GM12892 (cell line): Measurements from ENCODE around the gene AP2A2.

Source experiments
- DNase-seq: peaks from one replicate; pipeline ENCODE4 v3.0.0; 2011; ENCODE audit not compliant: insufficient read length
- FAIRE-seq: peaks from 2 replicates; lab custom pipeline; 2011; peaks lifted over from hg19 to GRCh38; lab: Jason Lieb, UNC
- POLR2A ChIP-seq: IDR thresholded peaks from 2 replicates; pipeline ENCODE4 v1.6.1; 2011; ENCODE audit warnings: low read depth, low read length, control low read depth
- POLR2AphosphoS5 ChIP-seq: IDR thresholded peaks from 2 replicates; pipeline ENCODE4 v1.6.1; 2011; ENCODE audit warnings: low read depth, low read length, control low read depth
- TAF1 ChIP-seq: IDR thresholded peaks from 2 replicates; pipeline ENCODE4 v1.6.1; 2011; ENCODE audit warnings: low read depth, mild to moderate bottlenecking, control low read depth, low read length, borderline replicate concordance

AP2A2 gene

DNA sequence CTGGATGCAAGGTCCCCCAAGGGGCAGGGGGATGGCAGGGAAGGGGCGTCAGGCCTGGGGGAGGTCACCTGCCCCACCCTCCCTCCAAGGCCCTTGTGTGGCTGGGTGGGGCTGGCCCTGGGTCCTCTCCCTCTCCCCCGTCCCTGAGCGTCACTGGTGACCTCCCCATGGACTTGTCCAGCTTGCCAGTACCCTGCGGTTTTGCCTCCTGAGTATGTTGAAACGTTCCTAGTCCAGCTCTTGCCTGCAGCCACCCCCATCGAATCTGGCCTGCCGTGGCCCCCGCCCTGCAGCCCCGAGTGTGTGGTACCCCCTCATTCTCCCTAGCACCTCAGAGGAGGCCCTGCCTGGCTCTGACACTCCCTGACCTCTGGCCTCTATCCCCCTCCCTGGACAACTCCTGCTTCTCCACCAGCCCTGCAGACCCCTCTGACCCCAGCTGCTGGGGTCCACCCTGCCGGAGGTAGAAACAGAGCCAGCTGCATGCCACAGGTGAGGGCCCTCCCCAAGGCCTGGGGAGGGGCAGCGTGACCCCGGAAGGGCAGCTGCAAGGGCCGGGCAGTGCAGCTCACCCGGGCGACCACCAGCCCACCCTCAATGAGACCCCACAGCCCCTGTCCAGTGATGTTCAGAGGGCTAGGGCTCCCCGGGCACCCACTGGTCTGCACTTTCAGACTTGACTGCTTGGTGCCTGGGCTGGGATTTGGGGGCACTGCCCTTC lies 114.9 kb downstream of the AP2A2 start:
- DNase-seq (no peak), FAIRE-seq (no peak)
- TF ChIP-seq POLR2AphosphoS5 (no peak), TAF1 (no peak), POLR2A (no peak)

DNA sequence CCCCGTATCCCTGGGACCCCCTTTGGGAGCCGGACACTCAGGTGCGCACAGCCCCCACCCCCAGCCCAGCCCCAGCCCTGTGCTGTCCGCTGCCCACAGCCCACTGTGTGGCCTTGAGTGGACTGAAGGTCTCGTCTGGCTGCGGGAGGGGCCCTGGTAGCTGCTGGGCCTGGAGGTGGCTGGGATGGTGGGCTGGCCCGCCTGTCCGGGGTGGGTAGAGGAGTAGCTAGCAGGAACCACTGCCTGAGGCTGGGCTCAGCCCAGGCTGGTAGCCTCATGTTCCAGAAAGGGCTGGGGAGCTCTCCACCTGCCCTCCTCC lies 115.4 kb downstream of the AP2A2 start:
- no peak for FAIRE-seq
- DNase-seq = no peak
- TF ChIP-seq TAF1 (no peak), POLR2AphosphoS5 (no peak), POLR2A (no peak)

DNA sequence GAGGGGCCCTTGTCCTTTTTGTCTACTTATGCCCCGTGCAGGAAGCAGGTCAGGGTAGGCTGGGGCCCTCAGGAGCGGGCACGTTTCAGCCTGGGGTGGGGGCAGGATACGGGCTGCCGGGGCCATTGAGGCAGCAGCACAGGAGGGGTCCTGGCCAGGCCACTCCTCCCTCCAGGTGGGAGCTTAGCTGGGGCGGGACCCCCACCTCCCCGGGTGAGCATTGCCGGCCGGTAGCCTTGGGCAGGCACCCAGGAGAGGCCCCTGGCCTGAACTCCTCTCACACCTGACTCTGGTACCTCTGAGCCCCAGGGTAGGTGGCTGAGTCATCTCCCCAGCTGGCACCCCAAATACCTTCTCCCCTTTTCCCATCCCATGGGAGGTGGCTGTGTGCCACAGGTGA lies 115.8 kb downstream of the AP2A2 start:
- DNase-seq = no peak
- no peak for FAIRE-seq
- TF ChIP-seq POLR2A (no peak), POLR2AphosphoS5 (no peak), TAF1 (no peak)

DNA sequence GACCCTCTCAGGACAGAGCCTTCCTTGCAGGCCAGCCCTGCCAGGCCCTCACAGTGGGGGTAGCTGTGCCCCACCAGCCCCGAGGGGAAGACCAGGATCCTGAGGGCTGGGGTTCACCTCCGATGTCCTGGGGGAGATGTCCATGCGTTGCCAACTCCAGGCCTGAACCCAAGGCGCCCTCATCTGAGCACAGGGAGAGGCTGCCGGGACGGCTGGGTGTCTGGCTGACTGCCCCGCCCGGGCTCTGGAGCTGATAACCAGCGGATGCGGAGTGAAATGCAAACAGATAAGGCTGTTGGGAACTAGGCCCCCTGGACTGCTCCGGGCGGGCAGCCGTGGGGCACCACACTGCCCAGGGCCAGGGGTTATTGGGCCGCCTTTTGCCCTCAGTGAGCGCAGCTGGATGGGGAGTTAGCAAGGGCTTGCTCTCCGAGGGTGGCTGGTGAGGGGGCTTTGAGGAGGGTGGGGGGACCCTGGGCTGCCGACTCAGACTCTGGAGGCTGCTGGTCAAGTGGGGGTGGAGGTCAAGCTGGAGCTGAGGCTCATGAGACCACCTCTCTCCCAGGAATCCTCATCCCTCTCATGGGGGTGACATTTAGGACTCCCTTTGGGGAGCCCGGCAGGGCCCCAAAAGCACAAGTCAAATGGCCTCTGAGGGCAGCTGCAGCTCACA lies 116.4 kb downstream of the AP2A2 start:
- no peak for DNase-seq

DNA sequence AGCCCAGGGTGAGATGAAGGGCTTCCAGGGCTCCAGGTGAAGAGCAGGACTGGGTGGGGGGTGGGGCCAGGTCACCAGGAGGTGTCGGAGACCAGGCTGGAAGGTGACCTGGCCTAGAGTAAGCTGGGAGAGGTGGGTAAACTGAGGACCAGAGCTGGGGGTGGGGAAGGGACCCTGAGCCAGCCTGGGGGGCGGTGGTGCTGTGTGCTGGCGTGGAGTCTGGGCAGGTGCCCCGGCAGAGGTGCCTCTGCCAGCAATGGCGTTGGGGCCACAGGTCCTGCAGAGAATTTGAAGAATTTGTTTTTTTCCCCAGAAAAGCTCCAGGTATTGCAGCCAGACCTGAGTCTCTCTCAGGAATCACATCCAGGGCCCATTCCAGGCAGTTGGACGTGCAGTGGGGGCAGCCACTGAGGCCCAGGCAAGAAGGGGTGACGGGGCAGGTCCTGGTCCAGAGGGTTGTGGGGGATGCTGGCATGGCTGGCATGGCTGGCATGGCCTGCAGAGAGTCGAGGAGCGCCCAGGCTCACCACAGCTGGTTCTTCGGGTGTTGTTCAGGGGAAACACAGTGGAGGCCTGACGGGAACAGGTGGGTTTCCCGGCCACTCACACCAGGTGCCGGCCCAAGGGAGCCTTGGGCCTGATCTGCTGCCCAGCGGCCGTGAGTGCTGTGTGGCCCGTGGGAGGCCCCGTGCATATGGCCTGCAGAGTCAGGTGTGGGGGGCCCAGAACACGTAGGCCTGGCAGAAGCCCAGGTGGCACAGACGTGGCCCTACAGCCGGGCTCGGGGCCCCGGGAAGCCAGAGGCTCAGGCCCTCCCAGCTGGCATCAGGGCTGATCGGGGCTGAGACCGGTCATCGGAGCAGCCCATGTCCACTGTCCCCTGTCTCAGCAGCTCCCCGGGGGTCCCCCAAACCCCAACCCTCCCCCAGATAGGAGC lies 117.2 kb downstream of the AP2A2 start:
- FAIRE-seq = no peak
- DNase-seq = no peak
- no peak for TF ChIP-seq POLR2AphosphoS5
- TF ChIP-seq POLR2A = no peak
- TF ChIP-seq TAF1 = no peak

More for the DNA sequence above, 116.4 kb downstream of the AP2A2 start:
- FAIRE-seq = no peak
- no peak for TF ChIP-seq POLR2A
- no peak for TF ChIP-seq POLR2AphosphoS5
- no peak for TF ChIP-seq TAF1

DNA sequence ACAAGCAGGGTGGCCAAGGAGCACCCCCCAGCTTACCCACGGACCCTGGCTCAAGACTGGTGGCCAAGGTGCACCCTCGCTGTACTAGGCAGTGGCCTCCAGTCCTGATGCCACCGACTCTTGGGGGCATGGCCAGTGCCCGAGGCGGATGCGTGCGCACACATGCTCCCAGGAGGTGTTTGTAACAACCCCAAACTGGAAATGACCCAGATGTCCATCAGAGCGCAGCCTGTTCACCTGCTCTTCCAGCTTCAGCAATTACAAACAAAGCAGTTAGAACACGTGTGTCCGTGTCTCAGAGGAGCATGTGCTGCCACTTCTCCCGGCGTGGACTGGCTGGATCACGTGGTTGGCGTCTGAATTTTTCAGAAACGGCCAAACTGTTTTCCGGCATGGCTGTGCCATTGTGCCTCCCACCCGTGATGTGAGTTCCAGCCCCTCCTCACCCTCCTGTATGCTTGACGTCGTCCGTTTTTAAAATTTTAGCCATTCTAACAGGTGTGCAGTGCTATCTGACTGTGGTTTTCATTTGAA lies 118.0 kb downstream of the AP2A2 start:
- FAIRE-seq = peak; percentile 50
- DNase-seq = no peak
- no peak for TF ChIP-seq POLR2A
- TF ChIP-seq TAF1 = no peak
- no peak for TF ChIP-seq POLR2AphosphoS5

DNA sequence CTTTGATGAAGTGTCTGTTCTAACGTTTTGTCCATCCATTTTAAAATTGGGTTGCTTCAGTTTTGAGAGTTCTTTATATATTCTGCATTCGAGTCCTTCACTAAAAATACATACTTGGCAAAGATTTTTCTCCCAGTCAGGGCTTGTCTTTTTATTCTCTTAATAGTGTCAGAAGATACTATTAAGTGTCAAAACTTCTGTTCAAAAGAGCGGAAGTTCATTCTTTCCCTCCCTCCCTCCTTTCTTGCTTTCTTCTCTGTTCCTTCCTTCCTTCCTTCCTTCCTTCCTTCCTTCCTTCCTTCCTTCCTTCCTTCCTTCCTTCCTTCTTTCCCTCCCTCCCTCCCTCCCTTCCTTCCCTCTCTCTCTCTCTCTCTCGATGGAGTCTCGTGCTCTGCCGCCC lies 118.5 kb downstream of the AP2A2 start:
- FAIRE-seq = no peak
- TF ChIP-seq TAF1 (no peak), POLR2A (no peak), POLR2AphosphoS5 (no peak)

DNA sequence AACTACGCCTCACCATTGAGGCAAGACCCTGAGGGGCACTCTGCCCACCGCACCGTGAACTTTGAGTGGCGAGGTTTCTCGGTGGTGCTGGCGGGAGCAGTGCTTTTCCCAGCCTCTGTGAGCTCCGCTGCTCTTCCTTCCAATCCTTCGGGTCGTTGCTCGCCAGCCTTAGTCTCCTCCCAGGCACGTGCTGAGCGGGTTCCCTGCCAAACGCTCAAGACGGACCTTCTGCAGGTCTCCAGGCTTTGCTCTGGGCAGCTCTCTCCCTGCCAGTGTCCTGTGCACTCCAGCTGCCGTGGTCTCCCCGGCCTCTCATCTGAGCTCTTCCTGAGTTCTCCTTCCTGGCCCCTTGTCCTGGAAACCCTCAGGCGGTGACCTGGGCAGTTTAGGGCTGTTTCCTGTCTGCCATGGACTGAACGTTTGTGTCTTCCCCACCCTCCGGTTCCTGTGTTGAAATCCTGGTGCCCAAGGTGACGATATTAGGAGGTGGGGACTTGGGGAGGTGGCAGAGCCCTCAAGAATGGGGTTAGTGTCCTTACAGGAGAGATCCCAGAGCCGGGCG lies 122.0 kb downstream of the AP2A2 start:
- no peak for DNase-seq
- FAIRE-seq = no peak

More for the DNA sequence above, 118.5 kb downstream of the AP2A2 start:
- DNase-seq = no peak

DNA sequence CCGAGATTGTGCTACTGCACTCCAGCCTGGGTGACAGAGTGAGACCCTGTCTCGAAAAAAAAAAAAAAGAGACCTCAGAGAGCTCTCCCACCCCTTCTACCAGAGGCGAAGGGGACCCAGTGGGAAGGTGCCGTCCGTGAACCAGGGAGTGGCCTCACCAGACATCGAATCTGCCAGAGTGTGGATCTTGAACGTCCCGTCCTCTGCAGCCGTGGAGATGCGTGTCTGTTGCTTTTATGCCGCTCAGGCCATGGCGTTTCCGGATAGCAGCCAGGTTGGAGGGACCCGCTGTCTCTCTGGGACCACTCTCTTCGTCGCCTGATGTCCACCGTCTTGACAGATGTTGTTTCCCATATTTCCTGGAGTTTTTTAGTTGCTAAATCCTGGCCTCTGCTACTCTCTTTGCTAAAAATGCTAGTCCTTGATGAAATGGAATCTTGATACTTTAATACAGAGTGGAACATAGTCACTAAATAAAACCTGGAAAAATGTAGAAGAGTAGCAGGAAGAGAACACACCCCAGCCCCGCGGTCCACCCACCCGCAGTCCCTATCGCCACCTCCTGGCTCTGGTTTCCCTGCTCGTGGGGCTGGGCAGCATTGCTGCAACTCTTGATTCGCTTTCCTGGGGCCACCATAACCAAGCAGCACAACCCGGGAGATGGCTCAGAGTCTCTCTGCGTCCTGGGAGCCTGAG lies 122.9 kb downstream of the AP2A2 start:
- FAIRE-seq = no peak
- no peak for TF ChIP-seq TAF1
- TF ChIP-seq POLR2A = no peak
- TF ChIP-seq POLR2AphosphoS5 = no peak
- DNase-seq = no peak

More for the DNA sequence above, 122.0 kb downstream of the AP2A2 start:
- no peak for TF ChIP-seq TAF1
- no peak for TF ChIP-seq POLR2AphosphoS5

DNA sequence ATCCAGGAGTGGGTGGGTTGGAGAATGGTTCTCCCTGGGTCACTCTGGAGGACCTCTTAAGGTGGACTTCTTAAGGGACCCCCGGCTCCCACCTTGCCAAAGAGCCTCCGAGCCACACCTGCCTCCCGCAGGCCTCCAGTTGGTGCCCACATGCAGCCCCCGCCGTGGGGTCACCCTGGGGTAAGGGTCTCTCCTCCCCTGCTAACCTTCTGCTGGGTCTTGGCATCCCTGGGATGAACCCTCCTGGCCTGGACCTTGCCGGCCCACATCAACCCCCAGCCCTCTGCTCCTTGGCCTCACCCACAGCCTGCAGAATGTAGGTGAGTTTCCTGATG lies 123.4 kb downstream of the AP2A2 start:
- TF ChIP-seq POLR2AphosphoS5 = no peak
- TF ChIP-seq POLR2A = no peak
- TF ChIP-seq TAF1 = no peak
- FAIRE-seq = no peak

DNA sequence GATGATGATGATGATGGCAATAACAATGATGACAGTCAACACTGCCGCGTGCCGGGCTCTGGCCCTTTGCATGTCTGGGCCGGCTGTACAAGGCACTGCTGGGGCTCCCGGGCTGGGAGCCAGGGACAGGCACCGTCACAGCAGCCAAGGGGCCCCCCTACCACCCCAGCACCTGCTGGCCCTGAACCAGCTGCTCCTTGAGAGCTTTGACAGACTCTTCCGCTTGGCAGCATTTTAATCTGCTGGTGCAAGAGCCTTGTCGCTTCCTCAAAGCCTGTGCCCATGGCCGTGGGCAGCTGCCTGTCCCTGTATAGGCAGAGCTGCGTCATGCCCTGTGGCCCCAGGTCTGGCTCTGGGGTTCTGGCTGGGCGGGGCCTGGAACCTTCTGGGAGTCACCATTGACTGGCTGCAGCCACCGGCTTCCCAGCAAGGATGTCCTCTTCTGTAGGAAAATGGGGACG lies 123.8 kb downstream of the AP2A2 start:
- DNase-seq (no peak), FAIRE-seq (no peak)
- TF ChIP-seq POLR2A (no peak), TAF1 (no peak), POLR2AphosphoS5 (no peak)

More for the DNA sequence above, 123.4 kb downstream of the AP2A2 start:
- DNase-seq = no peak
